Suprapubic skin (tissue), 4 donors: ENCODE data around the gene TANGO2.

Experiments used
- CTCF ChIP-seq, 2 donors: fragments of 200-600 bp in 1 of 2; fragments of 450-650 bp in 1 of 2; sonication (generic) in 1 of 2; IDR thresholded peaks; one replicate each; pipeline ENCODE4 v1.5.1; 2016 to 2019; ENCODE audit warnings: antibody characterized with exemption in 2 of 2, mild to moderate bottlenecking in 1 of 2, moderate library complexity in 1 of 2
- EP300 ChIP-seq: sonication (generic); formaldehyde crosslinking; IDR thresholded peaks from one replicate; pipeline ENCODE4 v1.6.1; 2017; ENCODE audit warnings: antibody characterized with exemption
- POLR2A ChIP-seq, 2 donors: fragments of 450-650 bp; IDR thresholded peaks; one replicate each; pipeline ENCODE4 v1.6.1; 2017; ENCODE audit warnings: antibody characterized with exemption in 2 of 2, mild to moderate bottlenecking in 2 of 2, moderate library complexity in 2 of 2
- POLR2AphosphoS5 ChIP-seq, 3 donors: sonication (generic); formaldehyde crosslinking; IDR thresholded peaks; one replicate each; pipeline ENCODE4 v1.6.1; 2017; ENCODE audit warnings: antibody characterized with exemption in 3 of 3

GRCh38 chr22:20026204-20026908 lies 5.4 kb downstream of the TANGO2 start:
- TF ChIP-seq CTCF (IDR thresholded peaks at IDR 0.05) (no peak), EP300 (no peak), POLR2A (IDR thresholded peaks at IDR 0.05) (no peak), POLR2AphosphoS5 (IDR thresholded peaks at IDR 0.05) (no peak)
